Glomerular visceral epithelial cell (primary cell): Measurements from ENCODE around the gene ELL.

Experiments
- DNase-seq: peaks from one replicate; pipeline ENCODE4 v3.0.0-alpha.2; 2016; ENCODE audit errors: extremely low spot score

The ELL gene

DNA sequence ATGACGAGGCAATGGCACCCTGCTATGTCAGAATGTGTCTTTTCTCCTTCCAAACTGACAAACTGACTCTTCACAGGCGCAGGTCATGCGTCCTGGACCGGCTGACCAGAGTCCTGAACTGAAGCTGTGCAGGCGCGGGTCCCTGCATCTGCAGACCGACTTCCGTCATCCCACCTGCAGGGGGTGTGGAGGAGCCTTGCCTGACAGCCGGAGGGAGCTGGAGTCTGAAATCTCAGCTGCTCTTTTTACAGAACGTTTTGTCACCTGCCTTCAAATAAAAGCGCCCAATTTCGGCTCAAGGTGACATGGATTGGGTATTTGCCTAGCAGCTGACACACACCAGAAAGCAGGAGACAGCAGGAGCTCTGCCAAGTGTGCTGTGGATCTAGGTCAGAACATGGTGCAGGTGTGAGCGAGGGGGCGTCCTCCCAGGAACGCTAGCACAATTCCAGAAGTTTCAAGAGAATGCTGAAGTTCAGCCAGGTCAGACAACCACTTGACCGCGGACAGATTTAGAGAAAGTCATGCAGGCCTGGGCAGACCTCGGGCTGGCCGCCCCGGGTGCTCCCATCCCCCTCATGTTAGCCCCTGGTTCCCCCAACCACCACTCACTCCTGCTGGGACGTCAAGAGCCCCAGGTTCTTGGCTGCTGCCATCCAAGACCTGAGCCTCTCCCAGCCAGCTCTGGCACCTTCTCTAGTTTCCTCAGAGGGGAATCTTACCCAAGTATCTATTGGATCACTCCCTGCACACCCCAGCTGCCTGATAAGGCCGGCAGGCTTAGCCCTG lies 32.8 kb downstream of the ELL start:
- no peak for DNase-seq

DNA sequence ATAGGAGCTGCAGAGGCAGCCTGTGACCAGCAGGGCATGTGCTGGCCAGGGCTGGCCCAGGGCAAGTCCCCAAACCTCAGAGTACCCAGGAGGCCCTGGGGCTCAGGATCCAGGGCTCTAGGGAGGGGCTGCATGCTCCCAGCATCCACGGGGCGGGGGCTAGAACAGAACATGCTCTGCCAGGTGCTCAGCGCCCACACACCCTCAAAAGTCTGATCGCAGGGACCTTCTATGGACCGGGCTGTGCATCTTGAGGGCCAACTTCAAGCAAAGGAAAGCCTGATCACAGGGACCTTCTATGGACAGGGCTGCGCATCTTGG lies 33.5 kb downstream of the ELL start:
- DNase-seq = peak; percentile 34

DNA sequence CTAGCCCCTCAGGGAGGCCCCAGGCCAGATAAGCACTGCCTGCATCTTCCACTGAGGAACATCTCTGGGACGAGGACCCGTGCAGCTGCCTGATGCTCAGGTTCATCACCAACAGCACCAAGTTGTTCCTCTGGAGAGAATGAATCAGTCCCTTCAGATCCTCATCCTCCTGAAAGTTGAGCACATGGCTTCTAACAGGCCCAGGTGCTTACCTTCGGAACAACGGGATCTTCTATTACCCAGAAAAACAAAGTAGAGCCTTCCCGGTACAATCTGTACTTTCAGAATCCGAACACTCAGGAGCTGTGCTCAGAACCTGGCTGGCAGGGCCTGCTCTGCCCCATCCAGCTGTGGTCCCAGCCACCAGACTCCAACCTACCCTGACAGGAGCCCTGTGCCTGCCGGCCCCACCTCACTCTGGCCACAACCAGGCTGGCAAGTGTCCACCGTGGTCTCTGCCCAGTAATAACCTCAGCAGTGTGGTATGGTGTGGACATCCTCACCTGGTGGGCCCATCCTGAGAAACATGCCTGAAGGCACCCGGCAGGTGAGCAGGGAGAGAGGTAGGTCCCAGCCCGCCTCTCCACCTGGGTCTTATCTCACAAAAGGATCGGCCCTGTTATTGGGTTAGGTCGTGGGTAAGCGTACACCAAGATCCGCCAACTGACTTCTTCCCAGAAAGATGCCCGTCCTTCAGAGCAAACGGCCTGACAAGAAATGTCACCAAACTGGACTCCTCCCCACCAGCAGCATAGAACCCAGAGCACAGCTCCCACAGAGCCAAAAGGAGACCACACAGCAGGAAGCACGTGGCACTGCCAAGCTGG lies 34.1 kb downstream of the ELL start:
- DNase-seq = no peak

GRCh38 chr19:18486746-18487145 lies 35.1 kb downstream of the ELL start:
- DNase-seq = no peak

DNA sequence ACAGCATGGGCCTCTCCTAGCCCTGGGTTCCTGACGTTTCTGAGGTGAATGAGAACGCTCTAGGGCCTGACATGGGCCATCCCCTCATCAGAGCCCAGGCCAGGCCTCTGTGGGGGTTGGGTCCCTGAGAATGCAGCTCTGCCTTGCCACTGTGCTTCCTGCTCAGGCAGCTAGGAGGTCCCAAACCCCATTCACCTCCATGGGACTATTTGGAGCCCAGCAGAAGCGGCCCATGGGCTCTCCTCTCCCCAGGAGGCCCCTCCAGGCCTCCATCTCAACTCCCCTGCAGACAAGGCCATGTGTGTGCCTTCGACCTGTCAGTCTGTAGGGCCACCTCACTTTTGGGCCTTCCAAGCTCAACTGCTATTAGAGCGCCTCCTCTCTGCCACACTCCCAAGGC lies 36.9 kb downstream of the ELL start:
- DNase-seq = no peak

- DNase-seq = no peak
Observed at GRCh38 chr19:18483119-18483890, 38.6 kb downstream of the ELL start.

- no peak for DNase-seq
Observed at GRCh38 chr19:18481505-18482222, 40.2 kb downstream of the ELL start.

GRCh38 chr19:18480006-18480691 lies 41.7 kb downstream of the ELL start:
- DNase-seq = peak; percentile 30

GRCh38 chr19:18478545-18479311 lies 43.1 kb downstream of the ELL start:
- DNase-seq = peak; percentile 83

GRCh38 chr19:18477974-18478373 lies 43.9 kb downstream of the ELL start:
- no peak for DNase-seq

DNA sequence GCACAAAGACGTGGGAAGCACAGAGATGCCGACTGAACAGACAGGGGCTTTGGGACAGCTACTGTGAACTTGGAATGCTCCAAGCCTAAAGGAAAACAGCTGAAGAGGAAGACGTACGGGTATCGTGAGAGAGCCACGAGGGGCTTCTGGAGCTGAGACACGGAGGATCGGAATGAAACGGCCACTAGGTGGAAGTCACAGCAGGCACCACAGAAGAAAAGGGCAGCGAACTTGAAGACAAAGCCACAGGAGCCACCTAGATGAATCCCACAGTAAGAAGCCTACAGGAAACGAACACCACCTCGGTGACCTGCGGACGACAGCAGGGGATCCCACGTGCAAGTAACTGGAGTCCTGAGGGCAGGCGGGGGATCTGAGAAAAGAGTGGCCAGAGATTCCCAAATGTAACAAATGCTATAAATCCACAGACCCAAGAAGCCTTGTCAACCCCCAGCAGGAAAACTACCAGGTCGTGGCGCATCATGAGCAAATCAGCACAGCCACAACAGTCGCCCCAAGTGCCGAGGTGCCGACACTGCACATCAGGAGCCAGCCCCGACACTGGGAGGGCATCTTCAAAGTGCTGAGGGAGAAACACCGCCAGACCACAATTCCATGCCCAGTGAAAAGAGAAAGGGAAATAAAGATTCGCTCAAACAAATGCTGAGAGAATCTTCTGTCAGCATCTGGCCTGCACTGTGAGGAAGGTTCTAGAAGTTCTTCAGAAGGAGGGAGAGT lies 44.7 kb downstream of the ELL start:
- no peak for DNase-seq

DNA sequence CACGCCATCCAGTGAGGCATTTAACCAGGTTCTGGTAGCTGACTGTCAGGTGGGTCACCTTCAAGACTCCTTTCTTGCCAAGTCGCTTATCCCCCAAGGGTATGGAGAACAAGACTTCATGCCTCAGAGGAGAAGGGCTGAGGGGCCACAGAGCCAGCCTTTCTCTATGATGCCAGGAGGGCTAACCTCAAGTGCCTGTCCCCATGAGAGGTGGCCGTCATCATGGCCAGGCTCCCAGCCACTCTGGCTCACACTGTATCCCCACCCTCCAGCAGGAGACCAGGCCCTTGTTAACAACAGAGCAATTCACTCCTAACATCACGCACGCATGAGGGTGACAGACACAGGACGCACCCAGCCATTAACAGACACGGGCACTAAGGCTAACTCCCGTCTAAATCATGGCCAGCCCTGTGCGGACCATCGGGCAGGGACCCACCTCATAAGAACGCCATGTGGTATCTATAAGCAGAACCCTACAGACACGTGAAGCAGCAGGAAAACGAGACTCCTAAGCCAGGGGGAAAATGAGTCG lies 45.3 kb downstream of the ELL start:
- no peak for DNase-seq

- no peak for DNase-seq
Observed at GRCh38 chr19:18475762-18476331, 46.0 kb downstream of the ELL start.

DNA sequence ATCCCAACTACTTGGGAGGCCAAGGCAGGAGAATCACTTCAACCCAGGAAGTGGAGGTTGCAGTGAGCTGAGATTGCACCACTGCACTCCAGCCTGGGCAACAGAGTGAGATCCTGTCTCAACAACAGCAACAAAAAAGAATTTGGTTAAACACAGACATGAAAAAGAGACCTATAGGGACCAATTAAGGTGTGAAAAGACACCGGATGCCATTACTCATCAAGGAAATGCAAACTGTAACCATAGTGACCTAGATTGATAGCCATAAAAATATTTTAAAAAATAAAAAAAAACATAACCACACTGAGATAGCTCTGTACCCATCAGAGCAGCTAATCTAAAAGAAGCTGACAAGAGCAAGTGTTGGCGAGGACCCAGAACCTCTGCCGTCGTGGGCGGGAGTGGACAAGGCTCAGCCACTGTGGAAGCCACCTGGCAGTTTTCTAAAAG lies 46.8 kb downstream of the ELL start:
- DNase-seq = no peak

- DNase-seq = no peak
Observed at GRCh38 chr19:18474366-18474887, 47.4 kb downstream of the ELL start.

DNA sequence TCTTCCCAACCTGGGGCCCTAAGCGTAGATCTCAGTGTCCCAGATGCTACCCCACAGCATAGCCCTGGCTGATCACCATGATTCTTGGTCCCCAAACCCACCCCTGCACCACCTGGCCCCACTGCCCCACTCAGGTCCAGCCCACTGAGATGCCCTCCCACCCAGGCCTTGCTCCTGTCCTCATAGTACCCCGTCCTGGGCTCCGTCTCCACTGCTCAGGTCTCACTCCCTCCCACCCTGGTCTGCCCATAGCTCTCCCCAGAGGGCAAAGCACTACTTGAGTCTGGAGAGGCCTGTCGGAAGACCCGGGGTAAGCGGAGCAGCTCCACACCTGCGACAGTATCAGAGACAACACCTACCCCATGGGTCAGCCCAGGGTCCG lies 48.2 kb downstream of the ELL start:
- no peak for DNase-seq

GRCh38 chr19:18473003-18473705 lies 48.7 kb downstream of the ELL start:
- no peak for DNase-seq

DNA sequence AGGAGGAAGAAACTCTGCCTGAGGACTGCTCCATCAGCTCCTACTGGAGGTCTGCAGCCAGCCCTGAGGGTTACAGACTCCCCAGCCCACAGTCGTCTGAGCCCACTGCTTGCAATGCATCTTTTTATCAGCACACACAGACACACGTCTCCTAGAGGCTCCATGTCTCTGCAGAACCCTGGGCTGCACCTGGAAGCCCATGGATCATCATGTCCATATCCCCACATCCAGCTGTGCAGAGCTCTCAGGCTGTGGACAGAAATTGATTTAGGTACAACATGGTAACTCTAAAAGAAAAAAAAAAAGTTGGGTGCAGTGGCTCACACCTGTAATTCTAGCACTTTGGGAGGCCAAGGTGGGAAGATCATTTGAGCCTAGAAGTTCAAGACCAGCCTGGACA lies 51.1 kb downstream of the ELL start:
- DNase-seq = no peak
